ENCODE results near the gene ZDHHC11.
"Not testable (repeated sequence)": the region's sequence is repeated elsewhere in the genome, so short reads cannot be mapped to it uniquely, and the experiment has no call there.

ZDHHC11 gene

GRCh38 chr5:845031-845675 lies 5.6 kb downstream of the ZDHHC11 start:
- DNase-seq (ENCODE audit: low spot score), result not testable (repeated sequence)

- DNase-seq (ENCODE audit: low spot score), result not testable (repeated sequence)
Measured at GRCh38 chr5:844426-844825, 6.4 kb downstream of the ZDHHC11 start.

GRCh38 chr5:843926-844325 lies 6.9 kb downstream of the ZDHHC11 start:
- not testable (repeated sequence) for DNase-seq (ENCODE audit: low spot score)

GRCh38 chr5:843371-843770 lies 7.4 kb downstream of the ZDHHC11 start:
- not testable (repeated sequence) for DNase-seq (ENCODE audit: low spot score)

GRCh38 chr5:842402-843221 lies 8.2 kb downstream of the ZDHHC11 start:
- not testable (repeated sequence) for DNase-seq (ENCODE audit: low spot score)

- DNase-seq (ENCODE audit: low spot score), result not testable (repeated sequence)
Measured at GRCh38 chr5:841531-842401, 9.0 kb downstream of the ZDHHC11 start.

- DNase-seq (ENCODE audit: low spot score), result not testable (repeated sequence)
Measured at GRCh38 chr5:840974-841435, 9.8 kb downstream of the ZDHHC11 start.

GRCh38 chr5:840118-840973 lies 10.4 kb downstream of the ZDHHC11 start:
- not testable (repeated sequence) for DNase-seq (ENCODE audit: low spot score)

GRCh38 chr5:838431-838851 lies 12.3 kb downstream of the ZDHHC11 start:
- DNase-seq (ENCODE audit: low spot score), result not testable (repeated sequence)

GRCh38 chr5:837621-838121 lies 13.1 kb downstream of the ZDHHC11 start:
- DNase-seq (ENCODE audit: low spot score), result not testable (repeated sequence)

GRCh38 chr5:835933-836612 lies 14.7 kb downstream of the ZDHHC11 start:
- DNase-seq (ENCODE audit: low spot score), result not testable (repeated sequence)

GRCh38 chr5:834013-834412 lies 16.8 kb downstream of the ZDHHC11 start:
- not testable (repeated sequence) for DNase-seq (ENCODE audit: low spot score)

GRCh38 chr5:828194-828593 lies 22.6 kb downstream of the ZDHHC11 start:
- not testable (repeated sequence) for DNase-seq (ENCODE audit: low spot score)

- not testable (repeated sequence) for DNase-seq (ENCODE audit: low spot score)
Measured at GRCh38 chr5:825544-825943, 25.2 kb downstream of the ZDHHC11 start.

GRCh38 chr5:821504-821903 lies 29.3 kb downstream of the ZDHHC11 start:
- no peak for DNase-seq (ENCODE audit: low spot score)

GRCh38 chr5:820245-820644 lies 30.5 kb downstream of the ZDHHC11 start:
- no peak for DNase-seq (ENCODE audit: low spot score)

GRCh38 chr5:819078-819477 lies 31.7 kb downstream of the ZDHHC11 start:
- DNase-seq (ENCODE audit: low spot score), result no peak

- DNase-seq (ENCODE audit: low spot score), result no peak
Measured at GRCh38 chr5:816176-816575, 34.6 kb downstream of the ZDHHC11 start.

GRCh38 chr5:815449-815848 lies 35.3 kb downstream of the ZDHHC11 start:
- no peak for DNase-seq (ENCODE audit: low spot score)

GRCh38 chr5:813575-813974 lies 37.2 kb downstream of the ZDHHC11 start:
- DNase-seq (ENCODE audit: low spot score), result not testable (repeated sequence)
